K562 (cell line): ENCODE results near the gene SLC37A3. TPM values are rescaled to one million over a fixed set of nuclear protein-coding genes. Genes with fewer than 3 reads are reported as not detected.
A peak's percentile ranks its signal among the peaks of the same experiment; 100 is the strongest.

Experiments
- ATAC-seq: fragments of 200-7000 bp; cut with Tn5 transposase; 3 replicates; pipeline ENCODE4 v1.9.1; 2020; ENCODE audit warnings: moderate library complexity
- BruUV-seq: library from RNA; stranded (reverse); fragments of 400-500 nt; replicated peaks from 2 replicates; lab custom pipeline; 2021; lab: Mats Ljungman, UMichigan
- CTCF ChIA-PET: fragments of 300-600 bp; formaldehyde crosslinking; extraction: SDS; loops from one replicate; lab custom pipeline; 2021; ENCODE audit warnings: low intra/inter-chr PET ratio; lab: Yijun Ruan, JAX
- POLR2A ChIA-PET: fragments of 300-600, 350-650 bp; sonication (Branson Sonifier 250); formaldehyde crosslinking; extraction: SDS; loops from one replicate; lab custom pipeline; 2021; ENCODE audit warnings: antibody characterized with exemption, inconsistent platforms; lab: Yijun Ruan, JAX
- DNase-seq, 4 experiments: peaks; one replicate each; pipeline versions ENCODE4 v3.0.0 to v3.0.0-alpha.2; 2011 to 2018; ENCODE audit warnings: low spot score in 3 of 4, mixed read lengths in 3 of 4; ENCODE audit errors: extremely low read depth in 1 of 4
- FAIRE-seq: peaks from 2 replicates; lab custom pipeline; 2011; peaks lifted over from hg19 to GRCh38; lab: Jason Lieb, UNC
- H2AFZ ChIP-seq: 2 replicates; pipeline ENCODE4 v1.6.0; 2011; ENCODE audit warnings: low read depth, low read length, control low read depth, inconsistent platforms
- H3K27ac ChIP-seq: fragments of 200-600 bp; 3 replicates; pipeline ENCODE4 v1.8.0; 2011; ENCODE audit warnings: low read depth, mild to moderate bottlenecking, control low read depth, inconsistent platforms, low read length, moderate library complexity, mixed read lengths; ENCODE audit errors: extremely low read depth
- H3K27me3 ChIP-seq, 2 experiments: fragments of 300-600 bp in 1 of 2; 2 replicates in 1 of 2; 3 replicates in 1 of 2; pipeline versions ENCODE4 v1.6.0 to v1.8.0; 2011; ENCODE audit warnings: inconsistent platforms in 2 of 2, low read length in 2 of 2, mild to moderate bottlenecking in 1 of 2, mixed read lengths in 1 of 2, moderate library complexity in 1 of 2; ENCODE audit not compliant: control insufficient read depth in 2 of 2, insufficient read depth in 2 of 2
- H3K36me3 ChIP-seq: fragments of 300-600 bp; 3 replicates; pipeline ENCODE4 v1.8.0; 2011; ENCODE audit warnings: mild to moderate bottlenecking, low read length, inconsistent platforms; ENCODE audit not compliant: control insufficient read depth, insufficient read depth
- H3K4me1 ChIP-seq, 2 experiments: fragments of 200-600 bp in 1 of 2; replicated peaks in 1 of 2; 2 replicates in 1 of 2; 3 replicates in 1 of 2; pipeline versions ENCODE4 v1.5.1 to v1.8.0; 2011; ENCODE audit warnings: inconsistent platforms in 2 of 2, low read length in 2 of 2, mild to moderate bottlenecking in 1 of 2, mixed read lengths in 1 of 2, moderate library complexity in 1 of 2; ENCODE audit not compliant: control insufficient read depth in 2 of 2, insufficient read depth in 2 of 2
- H3K4me2 ChIP-seq: 2 replicates; pipeline ENCODE4 v1.6.1; 2011; ENCODE audit warnings: low read length, control low read depth, inconsistent platforms, mixed read lengths; ENCODE audit not compliant: insufficient read depth
- H3K4me3 ChIP-seq: fragments of 200-600 bp; sonication (generic), shearing (Covaris generic); 2 replicates; pipeline ENCODE4 v1.5.1; 2016; ENCODE audit warnings: control low read depth, inconsistent platforms
- H3K79me2 ChIP-seq: fragments of 200-600 bp; 3 replicates; pipeline ENCODE4 v1.8.0; 2011; ENCODE audit warnings: low read length, inconsistent platforms; ENCODE audit not compliant: control insufficient read depth, insufficient read depth
- H3K9ac ChIP-seq, 2 experiments: 2 replicates each; pipeline versions ENCODE4 v1.6.0 to v1.6.1; 2011; ENCODE audit warnings: low read depth in 2 of 2, low read length in 2 of 2, control low read depth in 1 of 2, inconsistent platforms in 1 of 2, mild to moderate bottlenecking in 1 of 2, mixed read lengths in 1 of 2; ENCODE audit not compliant: insufficient read depth in 1 of 2
- H3K9me1 ChIP-seq: one replicate; pipeline ENCODE4 v1.6.0; 2011; ENCODE audit warnings: inconsistent platforms, mild to moderate bottlenecking, low read length, moderate library complexity; ENCODE audit not compliant: control insufficient read depth, insufficient read depth
- H3K9me3 ChIP-seq: replicated peaks from 2 replicates; pipeline ENCODE4 v1.5.1; 2011; ENCODE audit warnings: low read depth, low read length, inconsistent platforms; ENCODE audit not compliant: control insufficient read depth, insufficient read depth
- H4K20me1 ChIP-seq: replicated peaks from 2 replicates; pipeline ENCODE4 v1.6.1; 2011; ENCODE audit warnings: low read length, inconsistent platforms, mixed read lengths; ENCODE audit not compliant: control insufficient read depth, insufficient read depth
- CEBPG ChIP-seq, 3 experiments: fragments of 200-800 bp in 1 of 3; sonication (Bioruptor generic) in 1 of 3; sonication (generic) in 1 of 3; formaldehyde crosslinking in 1 of 3; IDR thresholded peaks in 2 of 3; conservative IDR thresholded peaks in 1 of 3; 2 replicates each; pipeline versions ENCODE4 v1.6.1 to v1.8.0; 2016 to 2022; ENCODE audit warnings: missing compliant biosample characterization in 2 of 3, missing genetic modification characterization in 2 of 3, mild to moderate bottlenecking in 1 of 3, missing genetic modification reagents in 1 of 3
- ETV5 ChIP-seq: sonication (generic); formaldehyde crosslinking; IDR thresholded peaks from 2 replicates; pipeline ENCODE4 v1.4.0; 2020; ENCODE audit warnings: low read depth, mild to moderate bottlenecking, missing genetic modification reagents
- HDAC1 ChIP-seq, 2 experiments: fragments of 450-650 bp; IDR thresholded peaks; 2 replicates each; pipeline ENCODE4 v1.6.1; 2016 to 2017; ENCODE audit warnings: inconsistent platforms in 1 of 2, mild to moderate bottlenecking in 1 of 2, moderate library complexity in 1 of 2
- JUND ChIP-seq, 2 experiments: IDR thresholded peaks; 2 replicates in 1 of 2; 3 replicates in 1 of 2; pipeline ENCODE4 v1.6.1; 2011; ENCODE audit warnings: borderline replicate concordance in 2 of 2, low read depth in 2 of 2, low read length in 2 of 2, improper control_type of control experiment in 1 of 2, missing biosample characterization in 1 of 2, missing genetic modification characterization in 1 of 2, missing genetic modification reagents in 1 of 2
- KDM1A ChIP-seq, 2 experiments: fragments of 450-650 bp; IDR thresholded peaks; 2 replicates each; pipeline ENCODE4 v1.6.1; 2016; ENCODE audit warnings: mild to moderate bottlenecking in 2 of 2
- PTRF ChIP-seq: fragments of 450-650 bp; IDR thresholded peaks from 2 replicates; pipeline ENCODE4 v1.6.1; 2016; ENCODE audit warnings: mild to moderate bottlenecking, missing genetic modification characterization, missing compliant biosample characterization
- SIN3A ChIP-seq, 2 experiments: fragments of 150-350 bp in 1 of 2; IDR thresholded peaks; 2 replicates each; pipeline ENCODE4 v1.6.1; 2011 to 2016; ENCODE audit warnings: borderline replicate concordance in 2 of 2, low read depth in 2 of 2, low read length in 2 of 2, mild to moderate bottlenecking in 2 of 2, moderate library complexity in 2 of 2; ENCODE audit not compliant: control insufficient read depth in 1 of 2
- SMAD2 ChIP-seq: fragments of 150-350 bp; IDR thresholded peaks from 2 replicates; pipeline ENCODE4 v1.6.1; 2014; ENCODE audit warnings: low read depth, mild to moderate bottlenecking, low read length
- ZBED1 ChIP-seq: IDR thresholded peaks from 2 replicates; pipeline ENCODE4 v1.6.1; 2014
- ZNF347 ChIP-seq: fragments of 450-650 bp; formaldehyde crosslinking; IDR thresholded peaks from 2 replicates; pipeline ENCODE4 v1.4.0; 2020; ENCODE audit warnings: low read depth, mild to moderate bottlenecking, moderate library complexity
- WGBS: fragments of 100-300 bp; shearing (Covaris generic); methylation state at CpG from one replicate; pipeline ENCODE4 v1.1.6; 2016; ENCODE audit warnings: low coverage, mixed read lengths; ENCODE audit not compliant: insufficient coverage; ENCODE audit errors: missing lambda C conversion rate; 5-methylcytosine and 5-hydroxymethylcytosine counted together
- in situ Hi-C: fragments of 300-500 bp; cut with MboI; formaldehyde crosslinking; loops from 4 replicates; pipeline ENCODE4 v1.15.0; 2018; ENCODE audit warnings: inconsistent platforms, mixed read lengths
- intact Hi-C: fragments of 100-400 bp; cut with micrococcal nuclease; formaldehyde crosslinking; loops from 2 replicates; pipeline ENCODE4 v1.14.2; 2022
- polyA plus RNA-seq, 8 experiments: library from polyadenylated mRNA; depleted of rRNA in 4 of 8; stranded (reverse) in 5 of 8; unstranded in 3 of 8; fragments of >200 nt; fragmentation: Nextera tagmentation in 2 of 8; fragmentation: Illumina TruSeq in 1 of 8; extraction: Ambion mirVana in 2 of 8; extraction: Trizol in 1 of 8; gene quantifications; 2 replicates each; pipeline versions ENCODE4 v1.2.1 to v1.2.3, GENCODE V29; 2011 to 2014; ENCODE audit warnings: inconsistent platforms in 1 of 8, missing spikeins in 1 of 8
- total RNA-seq, 7 experiments: library from RNA; depleted of rRNA in 6 of 7; stranded (reverse); fragments of >200 nt in 6 of 7; fragmentation: Illumina TruSeq in 2 of 7; extraction: Trizol in 2 of 7; gene quantifications; 2 replicates each; pipeline versions ENCODE4 v1.2.1 to v1.2.3, GENCODE V29; 2011 to 2021; ENCODE audit warnings: low replicate concordance in 1 of 7
- TF ChIP-seq, protein P1 (sequence below), 2 experiments: IDR thresholded peaks in 1 of 2; conservative IDR thresholded peaks in 1 of 2; 2 replicates each; pipeline ENCODE4 v1.6.1; 2016; ENCODE audit warnings: low read depth in 2 of 2, mild to moderate bottlenecking in 1 of 2, missing compliant biosample characterization in 1 of 2, missing genetic modification characterization in 1 of 2, moderate library complexity in 1 of 2
- TF ChIP-seq, protein P2 (sequence below): IDR thresholded peaks from 2 replicates; pipeline ENCODE4 v1.6.1; 2016; ENCODE audit warnings: missing genetic modification characterization, missing compliant biosample characterization
- TF ChIP-seq, protein P3 (sequence below): fragments of 200-800 bp; sonication (Bioruptor generic); IDR thresholded peaks from 2 replicates; pipeline ENCODE4 v1.6.1; 2017; ENCODE audit warnings: missing genetic modification characterization, missing compliant biosample characterization

SLC37A3 gene
- total and polyA plus RNA-seq, 9 of the 15 experiments (the other 6 are each of a cell fraction or from before 2014, with no cell fraction given), result 11.7 to 59.1 (median 26.8) TPM

DNA sequence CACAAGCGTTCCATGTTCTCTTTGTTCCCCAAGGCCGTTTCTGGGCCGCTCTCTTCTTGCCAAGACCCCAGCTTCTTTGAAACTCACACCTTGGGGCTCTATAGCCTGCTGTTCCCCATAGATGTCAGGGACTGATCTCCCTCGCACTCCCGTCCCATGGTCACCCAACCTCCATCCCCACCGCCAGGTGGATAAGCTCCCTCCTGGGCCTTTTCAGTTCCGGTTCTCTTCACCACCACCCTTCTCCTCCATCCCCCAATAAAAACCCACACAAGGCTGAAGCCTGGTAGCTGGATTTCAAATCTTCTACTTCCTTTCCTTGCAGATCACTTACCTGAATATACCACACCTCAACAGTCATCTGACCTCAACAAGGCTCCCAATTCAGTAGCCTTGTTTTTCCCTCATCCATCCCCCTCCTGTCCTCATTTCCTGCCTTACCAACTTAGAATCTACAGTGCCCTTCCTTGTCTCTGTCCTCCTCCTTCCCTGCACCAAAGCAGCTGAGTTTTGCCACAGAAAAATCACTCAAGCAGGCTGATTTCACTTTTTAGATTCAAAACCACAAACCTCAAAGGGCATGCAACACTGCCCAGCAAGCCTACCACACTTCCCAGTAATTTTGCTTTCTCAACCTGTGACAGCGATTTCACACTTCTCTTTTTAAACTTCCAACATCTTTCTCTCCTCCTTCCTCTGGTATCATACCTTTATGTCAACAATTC, 7.7 kb downstream of the SLC37A3 start:
- intact Hi-C loops, result no loop called here
- peak; percentile 45 to 46; a peak in 2 of 4 replicates for TF ChIP-seq KDM1A (IDR thresholded peaks at IDR 0.05)
- TF ChIP-seq, protein P1, sequence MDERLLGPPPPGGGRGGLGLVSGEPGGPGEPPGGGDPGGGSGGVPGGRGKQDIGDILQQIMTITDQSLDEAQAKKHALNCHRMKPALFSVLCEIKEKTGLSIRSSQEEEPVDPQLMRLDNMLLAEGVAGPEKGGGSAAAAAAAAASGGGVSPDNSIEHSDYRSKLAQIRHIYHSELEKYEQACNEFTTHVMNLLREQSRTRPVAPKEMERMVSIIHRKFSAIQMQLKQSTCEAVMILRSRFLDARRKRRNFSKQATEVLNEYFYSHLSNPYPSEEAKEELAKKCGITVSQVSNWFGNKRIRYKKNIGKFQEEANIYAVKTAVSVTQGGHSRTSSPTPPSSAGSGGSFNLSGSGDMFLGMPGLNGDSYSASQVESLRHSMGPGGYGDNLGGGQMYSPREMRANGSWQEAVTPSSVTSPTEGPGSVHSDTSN (CRISPR knock-in tag; IDR thresholded peaks at IDR 0.05; ENCODE audit: low read depth), result no peak
- TF ChIP-seq, protein P1 (tag; conservative IDR thresholded peaks at IDR 0.05; ENCODE audit: low read depth), result no peak
- 0 out of 2 replicates have a peak, but pooled peaks have one; percentile 7 for TF ChIP-seq CEBPG (CRISPR knock-in tag; IDR thresholded peaks at IDR 0.05)
- no peak for TF ChIP-seq CEBPG (tag; conservative IDR thresholded peaks at IDR 0.05 in 1 of 2, IDR thresholded peaks at IDR 0.05 in 1 of 2)
- no peak for TF ChIP-seq JUND (IDR thresholded peaks at IDR 0.05; ENCODE audit: borderline replicate concordance, low read depth, low read length)
- TF ChIP-seq JUND (tag; IDR thresholded peaks at IDR 0.05; ENCODE audit: borderline replicate concordance, low read depth, low read length), result no peak
- TF ChIP-seq, protein P2, sequence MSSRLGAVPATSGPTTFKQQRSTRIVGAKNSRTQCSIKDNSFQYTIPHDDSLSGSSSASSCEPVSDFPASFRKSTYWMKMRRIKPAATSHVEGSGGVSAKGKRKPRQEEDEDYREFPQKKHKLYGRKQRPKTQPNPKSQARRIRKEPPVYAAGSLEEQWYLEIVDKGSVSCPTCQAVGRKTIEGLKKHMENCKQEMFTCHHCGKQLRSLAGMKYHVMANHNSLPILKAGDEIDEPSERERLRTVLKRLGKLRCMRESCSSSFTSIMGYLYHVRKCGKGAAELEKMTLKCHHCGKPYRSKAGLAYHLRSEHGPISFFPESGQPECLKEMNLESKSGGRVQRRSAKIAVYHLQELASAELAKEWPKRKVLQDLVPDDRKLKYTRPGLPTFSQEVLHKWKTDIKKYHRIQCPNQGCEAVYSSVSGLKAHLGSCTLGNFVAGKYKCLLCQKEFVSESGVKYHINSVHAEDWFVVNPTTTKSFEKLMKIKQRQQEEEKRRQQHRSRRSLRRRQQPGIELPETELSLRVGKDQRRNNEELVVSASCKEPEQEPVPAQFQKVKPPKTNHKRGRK (tag), result no peak
- TF ChIP-seq ZNF347 (CRISPR knock-in tag), result no peak
- 0 out of 4 replicates have a peak, but pooled peaks of 1 of the 2 experiments have one; percentile 42 for TF ChIP-seq HDAC1 (IDR thresholded peaks at IDR 0.05)
- no peak for TF ChIP-seq SMAD2
- TF ChIP-seq, protein P3, sequence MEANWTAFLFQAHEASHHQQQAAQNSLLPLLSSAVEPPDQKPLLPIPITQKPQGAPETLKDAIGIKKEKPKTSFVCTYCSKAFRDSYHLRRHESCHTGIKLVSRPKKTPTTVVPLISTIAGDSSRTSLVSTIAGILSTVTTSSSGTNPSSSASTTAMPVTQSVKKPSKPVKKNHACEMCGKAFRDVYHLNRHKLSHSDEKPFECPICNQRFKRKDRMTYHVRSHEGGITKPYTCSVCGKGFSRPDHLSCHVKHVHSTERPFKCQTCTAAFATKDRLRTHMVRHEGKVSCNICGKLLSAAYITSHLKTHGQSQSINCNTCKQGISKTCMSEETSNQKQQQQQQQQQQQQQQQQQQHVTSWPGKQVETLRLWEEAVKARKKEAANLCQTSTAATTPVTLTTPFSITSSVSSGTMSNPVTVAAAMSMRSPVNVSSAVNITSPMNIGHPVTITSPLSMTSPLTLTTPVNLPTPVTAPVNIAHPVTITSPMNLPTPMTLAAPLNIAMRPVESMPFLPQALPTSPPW (CRISPR knock-in tag), result no peak
- TF ChIP-seq SIN3A (IDR thresholded peaks at IDR 0.05; ENCODE audit: borderline replicate concordance in 2 of 2, control insufficient read depth in 1 of 2, low read depth in 2 of 2, low read length in 2 of 2), result no peak
- no peak for TF ChIP-seq ETV5 (CRISPR knock-in tag)
- no peak for TF ChIP-seq PTRF
- no peak for TF ChIP-seq ZBED1

More for the DNA sequence above, 7.7 kb downstream of the SLC37A3 start:
- 78% methylated on average over 8 of the region's 8 CpGs for WGBS
- Histone ChIP-seq H3K9me3 (no peaks in the 10 kb centered on the region), H3K4me3 (no peak overlapping the region), H3K27me3 (no peaks in the 10 kb centered on the region), H3K79me2 (peaks cover 71% of the 10 kb centered on the region), H3K4me1 (peaks cover 23 to 26% of the 10 kb centered on the region in 2 experiments; a peak in 4 of 5 replicates), H2AFZ (no peak overlapping the region), H4K20me1 (peaks cover 41% of the 10 kb centered on the region), H3K27ac (no peak overlapping the region), H3K4me2 (no peak overlapping the region), H3K9me1 (peaks cover 7% of the 10 kb centered on the region), H3K36me3 (no peaks in the 10 kb centered on the region), H3K9ac (no peak overlapping the region)
- ChIA-PET POLR2A (interaction anchor here (0.9 to 3.2 kb wide), 5 partner anchors 9 to 72 kb away, joined by 3 to 14 read pairs (median 4); no protein-coding TSS in a partner anchor), CTCF (no interaction called here)
- no peak for DNase-seq
- no peak; the same call in 2 of the 3 replicates for ATAC-seq
- in situ Hi-C loops, result no loop called here
- BruUV-seq, result no TSS peak
- no peak for FAIRE-seq
